Spleen (tissue), 7 donors: ENCODE data around the gene NDRG3.

ENCODE experiments used
- CTCF ChIP-seq, 11 experiments: fragments of 200-600 bp in 7 of 11; fragments of 450-650 bp in 4 of 11; sonication (generic) in 4 of 11; IDR thresholded peaks in 8 of 11; conservative IDR thresholded peaks in 3 of 11; 1 replicate in 7 of 11; 2 replicates in 4 of 11; pipeline versions ENCODE4 v1.4.0 to v1.8.0; 2016 to 2021; ENCODE audit warnings: antibody characterized with exemption in 11 of 11, inconsistent platforms in 4 of 11, mild to moderate bottlenecking in 1 of 11
- POLR2A ChIP-seq, 3 donors: fragments of 450-650 bp; IDR thresholded peaks; one replicate each; pipeline ENCODE4 v1.5.1; 2017; ENCODE audit warnings: antibody characterized with exemption in 3 of 3, mild to moderate bottlenecking in 1 of 3
- donor health status: DM: no; HTN: no; CAD: no; lungs with moderate emphysema.
- donor health status: DM: no; HTN: no; CAD: no.
- donor health status: DM: no; HTN: no; CAD: no.

GRCh38 chr20:36712775-36713174 lies 33.1 kb downstream of the NDRG3 start:
- TF ChIP-seq CTCF (IDR thresholded peaks at IDR 0.05 in 8 of 11, conservative IDR thresholded peaks at IDR 0.05 in 3 of 11) (no peak), POLR2A (IDR thresholded peaks at IDR 0.05) (no peak)
